A549 treated with CpdA at 1 μM for 4 hours (cell line): Measurements from ENCODE around the gene CDT1. TPM values are rescaled to one million over a fixed set of nuclear protein-coding genes. Genes with fewer than 3 reads are reported as not detected.

Source experiments
- total RNA-seq: library from RNA; stranded (reverse); fragments of 200-300 nt; extraction: Qiagen RNA extraction; gene quantifications from 5 replicates; pipeline ENCODE4 v1.2.3, GENCODE V29; 2022; ENCODE audit warnings: low read depth

The CDT1 gene
- total RNA-seq = 26.1 to 35.8 TPM (median 33.5 TPM) in 5 replicates

GRCh38 chr16:88803264-88803987, at the start of gene CDT1:
TSS of gene CDT1 (plus strand) at chr16:88803789. CDS start at chr16:88803832, 43 bp downstream.

GRCh38 chr16:88785106-88785924, 18.3 kb upstream of the CDT1 start, which contains the start of gene PIEZO1:
TSS of gene PIEZO1 (minus strand) at chr16:88785220. CDS start at chr16:88784964, 256 bp downstream.

GRCh38 chr16:88811769-88812512, 8.4 kb downstream of the CDT1 start, which contains the start of gene APRT:
TSS of gene APRT (minus strand) at chr16:88811928. CDS start at chr16:88811899, 29 bp downstream.

GRCh38 chr16:88856828-88857727, 53.5 kb downstream of the CDT1 start, which contains the start of the genes GALNS and TRAPPC2L:
TSS of gene GALNS (minus strand) at chr16:88856947. CDS start at chr16:88856877, 70 bp downstream.
TSS of gene TRAPPC2L (plus strand) at chr16:88857127. CDS start at chr16:88857151, 24 bp downstream.

Other genes starting within 250 kb of the CDT1 start
- gene ZC3H18, start 233.4 kb upstream of the CDT1 start, total RNA-seq = 50.1 to 59.2 TPM (median 54.0 TPM) in 5 replicates
- gene IL17C, start 165.2 kb upstream of the CDT1 start, total RNA-seq = not detected in 5 replicates
- gene CYBA, start 152.7 kb upstream of the CDT1 start, total RNA-seq = 211 to 299 TPM (median 285 TPM) in 5 replicates
- 21.8 to 25.9 TPM (median 23.9 TPM) in 5 replicates for gene MVD, start 140.7 kb upstream of the CDT1 start, total RNA-seq
- 0.08 to 0.21 TPM (median 0.14 TPM) in 4 of 5 replicates, not detected in the other for gene SNAI3, start 117.3 kb upstream of the CDT1 start, total RNA-seq
- gene RNF166, start 97.4 kb upstream of the CDT1 start, total RNA-seq = 10.9 to 19.8 TPM (median 16.0 TPM) in 5 replicates
- 23.1 to 33.9 TPM (median 31.1 TPM) in 5 replicates for gene CTU2, start 97.3 kb upstream of the CDT1 start, total RNA-seq
- gene PIEZO1, start 18.6 kb upstream of the CDT1 start, total RNA-seq = 101 to 160 TPM (median 136 TPM) in 5 replicates
- gene APRT, start 8.1 kb downstream of the CDT1 start, total RNA-seq = 285 to 417 TPM (median 377 TPM) in 5 replicates
- gene GALNS, start 53.2 kb downstream of the CDT1 start, total RNA-seq = 34.8 to 50.0 TPM (median 48.7 TPM) in 5 replicates
- 99.5 to 121 TPM (median 109 TPM) in 5 replicates for gene TRAPPC2L, start 53.3 kb downstream of the CDT1 start, total RNA-seq
- not detected in 5 replicates for gene PABPN1L, start 62.9 kb downstream of the CDT1 start, total RNA-seq
- 0.29 to 0.47 TPM (median 0.41 TPM) in 5 replicates for gene CBFA2T3, start 173.4 kb downstream of the CDT1 start, total RNA-seq